ENCODE measurements around the gene KSR2.

GRCh38 chr12:117901631-117902030 lies 67.2 kb downstream of the KSR2 start:
- TF ChIP-seq CTCF (IDR thresholded peaks at IDR 0.05), result no peak
- TF ChIP-seq POLR2A (IDR thresholded peaks at IDR 0.05), result no peak
